GM21619 (cell line): ENCODE measurements around the gene HTT-AS.
"Not testable (repeated sequence)": the region's sequence is repeated elsewhere in the genome, so short reads cannot be mapped to it uniquely, and the experiment has no call there.

ENCODE experiments used
- ATAC-seq: cut with Tn5 transposase; IDR thresholded peaks from one replicate; pipeline ENCODE4 v1.9.1; 2021; ENCODE audit not compliant: unreplicated experiment

HTT-AS gene

DNA sequence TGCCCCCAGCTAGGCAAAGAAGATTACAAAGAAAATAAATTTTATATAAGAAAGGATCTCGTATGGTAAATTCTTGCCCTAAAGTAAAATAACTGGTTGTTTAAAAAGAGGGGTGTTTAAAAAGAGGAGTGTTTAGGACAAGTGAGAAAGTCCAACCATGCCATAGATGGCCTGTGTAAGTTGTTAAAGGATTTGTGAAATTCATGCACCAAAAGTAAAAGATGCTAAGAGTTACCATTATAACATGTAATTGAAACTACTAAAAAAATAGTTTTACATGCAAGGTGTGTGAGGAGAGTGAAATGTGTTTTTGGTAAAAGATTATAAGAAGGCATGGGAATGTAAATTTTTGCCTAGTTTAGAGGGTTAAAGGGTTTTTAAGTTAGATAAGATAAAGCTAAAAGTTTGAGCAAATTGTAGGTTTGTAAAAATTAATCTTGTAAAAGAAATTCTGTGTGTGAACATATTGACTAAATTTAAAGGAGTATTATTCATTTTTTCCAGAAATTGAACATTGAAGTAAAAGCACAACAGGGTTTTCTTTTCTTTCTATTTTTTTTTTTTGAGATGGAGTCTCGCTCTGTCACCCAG is 20.1 kb downstream of the HTT-AS start:
- ATAC-seq: no peak

GRCh38 chr4:3051141-3051897 is 23.0 kb downstream of the HTT-AS start:
- ATAC-seq: not testable (repeated sequence)

- peak; percentile 89 for ATAC-seq
Measured at GRCh38 chr4:3047464-3048286, 26.7 kb downstream of the HTT-AS start.

DNA sequence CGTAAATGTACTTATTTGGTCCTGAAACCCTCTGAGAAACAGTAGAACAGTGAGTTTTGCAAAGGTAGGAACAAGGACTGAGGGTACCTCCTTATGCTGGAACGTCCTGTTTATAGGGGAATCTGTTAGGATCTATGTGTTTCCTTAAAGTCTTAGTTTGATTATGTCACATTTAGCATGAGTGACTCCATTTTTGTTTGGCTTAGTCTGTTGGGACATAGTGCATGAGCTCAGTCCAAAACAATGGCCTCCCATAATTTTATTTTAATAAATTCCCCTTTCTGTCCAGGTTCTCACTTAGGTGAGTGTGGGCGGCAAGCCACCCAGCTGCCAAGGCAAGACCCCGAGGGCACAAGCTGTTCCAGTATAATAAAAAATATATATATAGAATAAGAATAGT is 27.7 kb downstream of the HTT-AS start:
- no peak for ATAC-seq

- ATAC-seq: no peak
Measured at GRCh38 chr4:3046162-3046561, 28.2 kb downstream of the HTT-AS start.

- no peak for ATAC-seq
Measured at GRCh38 chr4:3044870-3045819, 29.2 kb downstream of the HTT-AS start.

DNA sequence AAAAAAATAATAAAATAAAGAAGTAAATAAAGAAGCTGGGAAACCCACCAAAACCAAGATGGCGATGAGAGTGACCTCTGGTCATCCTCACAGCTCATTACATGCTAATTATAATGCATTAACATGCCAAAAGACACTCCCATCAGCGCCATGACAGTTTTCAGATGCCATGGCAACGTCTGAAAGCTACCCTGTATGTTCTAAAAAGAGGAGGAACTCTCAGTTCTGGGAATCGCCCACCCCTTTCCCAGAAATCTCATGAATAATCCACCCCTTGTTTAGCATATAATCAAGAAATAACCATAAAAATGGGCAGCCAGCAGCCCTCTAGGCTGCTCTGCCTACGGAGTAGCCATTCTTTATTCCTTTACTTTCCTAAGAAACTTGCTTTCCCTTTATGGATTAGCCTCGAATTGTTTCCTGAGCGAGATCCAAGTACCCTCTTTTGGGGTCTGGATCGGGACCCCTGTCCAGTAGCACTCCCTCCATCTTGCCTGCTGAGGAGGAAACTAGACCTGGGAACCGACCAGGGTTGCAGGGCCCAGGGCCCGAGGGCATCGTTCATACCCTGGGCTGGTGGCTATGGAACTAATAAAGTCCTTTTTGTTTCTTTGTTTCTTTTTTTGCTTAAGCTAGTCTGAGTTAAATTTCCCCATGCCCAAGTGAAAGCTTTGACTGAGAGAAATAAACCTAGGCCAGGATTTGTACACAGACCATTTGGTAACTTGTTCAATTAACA is 30.9 kb downstream of the HTT-AS start:
- ATAC-seq: no peak

DNA sequence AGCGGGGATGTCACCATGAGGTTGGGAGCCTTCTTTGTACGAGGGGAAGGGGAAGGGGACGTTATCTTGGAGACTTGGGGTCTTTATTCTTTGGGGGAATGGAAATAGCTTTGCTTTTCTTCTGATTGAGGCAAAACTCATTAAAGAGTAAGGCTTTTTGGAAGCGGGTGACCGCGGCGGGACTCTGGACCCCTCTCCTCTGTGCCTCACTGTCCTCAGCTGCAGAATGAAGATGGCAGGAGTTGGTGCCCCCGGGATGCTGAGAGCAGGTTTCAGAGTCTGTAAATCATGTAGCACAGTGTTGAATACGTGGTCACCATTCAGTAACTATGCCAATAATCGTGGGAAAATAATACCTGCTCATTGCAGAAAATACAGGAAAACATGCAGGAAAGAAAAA is 32.1 kb downstream of the HTT-AS start:
- no peak for ATAC-seq

- peak; percentile 31 for ATAC-seq
Measured at GRCh38 chr4:3041192-3042142, 32.9 kb downstream of the HTT-AS start.

DNA sequence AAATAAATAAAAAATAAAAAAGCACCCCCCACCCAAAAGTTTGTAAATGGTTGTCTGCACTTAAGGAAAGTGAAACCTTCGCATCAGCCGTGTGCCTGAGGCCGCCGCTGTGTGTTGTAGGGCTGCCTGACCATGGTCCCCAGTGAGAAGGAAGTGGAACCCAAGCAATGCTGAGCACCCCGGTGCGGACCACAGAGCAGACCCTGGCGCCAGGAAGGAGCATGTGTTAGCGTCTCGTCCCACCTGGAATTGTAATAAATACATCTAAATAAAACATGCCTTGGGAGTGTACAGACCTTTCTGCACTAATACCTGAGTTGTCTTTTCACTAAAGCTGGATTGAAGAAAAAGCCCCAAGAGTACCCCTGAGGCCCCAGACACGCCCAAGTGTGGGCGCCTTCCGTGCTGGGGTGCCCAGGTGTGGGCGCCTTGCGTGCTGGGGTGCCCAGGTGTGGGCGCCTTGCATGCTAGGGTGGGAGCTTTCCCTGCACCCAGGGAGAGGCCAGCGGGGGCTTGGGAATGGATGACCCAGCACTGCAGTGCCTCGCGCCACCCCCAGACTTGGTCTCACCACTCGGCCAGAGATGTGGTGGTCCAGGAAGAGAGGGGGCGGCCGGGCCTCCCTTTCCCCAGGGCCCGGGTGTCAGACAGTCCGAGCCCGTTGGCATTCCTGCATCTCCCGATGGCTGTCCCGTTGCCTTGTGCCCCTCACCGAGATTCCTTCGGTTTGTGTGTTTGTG is 33.7 kb downstream of the HTT-AS start:
- ATAC-seq: peak; percentile 39

- ATAC-seq: no peak
Measured at GRCh38 chr4:3039706-3040366, 34.5 kb downstream of the HTT-AS start.

DNA sequence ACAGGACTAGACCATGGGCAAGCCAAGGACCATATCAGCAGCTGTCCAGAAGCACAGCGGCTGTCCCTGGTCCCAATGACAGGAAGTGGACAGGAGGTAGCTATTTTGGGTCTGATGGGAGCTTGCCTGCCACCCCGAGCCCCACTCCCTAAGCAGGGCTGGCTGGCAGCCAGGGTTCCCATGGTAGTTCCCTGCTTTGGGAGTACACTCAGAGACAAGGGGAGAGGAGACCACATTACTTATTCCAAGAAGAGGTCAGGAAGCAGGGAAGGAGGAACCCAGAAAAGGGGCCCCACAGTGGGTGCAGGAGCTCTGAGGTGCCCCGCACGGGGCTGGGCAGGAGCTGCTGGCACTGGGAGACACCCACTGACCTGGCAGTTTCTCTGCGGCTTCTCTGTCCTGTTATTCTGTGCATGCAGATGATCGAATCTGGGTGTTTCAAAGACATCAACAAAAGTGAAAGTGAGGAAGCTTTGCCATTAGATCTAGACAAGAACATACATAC is 36.3 kb downstream of the HTT-AS start:
- ATAC-seq: no peak

- ATAC-seq: no peak
Measured at GRCh38 chr4:3036131-3036952, 38.0 kb downstream of the HTT-AS start.

- ATAC-seq: no peak
Measured at GRCh38 chr4:3035674-3036073, 38.7 kb downstream of the HTT-AS start.

DNA sequence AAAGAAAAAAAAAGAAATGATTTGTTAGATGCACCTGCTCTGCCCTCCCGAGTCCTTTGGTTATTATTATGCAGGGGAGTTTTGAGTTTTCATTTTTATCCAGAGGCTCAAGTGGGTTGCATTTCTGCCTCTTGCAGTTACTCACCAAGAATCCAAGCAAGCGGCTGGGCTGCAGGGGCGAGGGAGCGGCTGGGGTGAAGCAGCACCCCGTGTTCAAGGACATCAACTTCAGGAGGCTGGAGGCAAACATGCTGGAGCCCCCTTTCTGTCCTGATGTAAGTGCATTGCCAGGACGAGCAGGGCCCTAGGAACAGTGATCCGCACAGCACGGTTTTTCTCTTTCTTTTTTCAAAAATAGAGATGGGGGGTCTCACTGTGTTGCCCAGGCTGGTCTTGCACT is 39.1 kb downstream of the HTT-AS start:
- no peak for ATAC-seq

DNA sequence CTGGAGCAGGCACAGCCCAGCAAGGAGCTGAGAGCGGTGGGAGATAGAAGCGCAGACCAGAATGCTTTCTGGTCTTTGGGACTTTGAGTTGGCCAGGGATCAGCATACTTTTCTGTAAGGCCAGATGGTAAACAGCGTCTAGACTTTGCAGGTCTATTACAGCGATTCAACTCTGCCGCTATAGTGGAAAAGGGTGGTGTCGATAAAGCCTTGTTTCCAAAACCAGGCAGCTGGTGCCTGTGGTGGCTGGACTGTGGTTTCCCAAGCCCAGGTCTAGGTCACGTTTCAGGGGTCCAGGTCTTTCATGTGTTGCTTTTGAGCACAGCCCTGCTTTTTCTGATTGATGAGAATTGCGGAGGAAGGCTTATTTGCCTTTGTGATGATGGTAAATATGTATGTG is 40.1 kb downstream of the HTT-AS start:
- ATAC-seq: no peak
